HepG2 (cell line): ENCODE results near the gene HPCAL1. TPM values are rescaled to one million over a fixed set of nuclear protein-coding genes. Genes with fewer than 3 reads are reported as not detected.
A peak's percentile ranks its signal among the peaks of the same experiment; 100 is the strongest.

Experiments used
- ATAC-seq: fragments of 200-7000 bp; cut with Tn5 transposase; 3 replicates; pipeline ENCODE4 v1.9.1; 2020; ENCODE audit warnings: mild to moderate bottlenecking, moderate library complexity
- BruUV-seq: library from RNA; stranded (reverse); fragments of 400-500 nt; replicated peaks from 2 replicates; lab custom pipeline; 2021; lab: Mats Ljungman, UMichigan
- CTCF ChIA-PET: fragments of 300-600 bp; formaldehyde crosslinking; extraction: SDS; loops from one replicate; lab custom pipeline; 2021; ENCODE audit warnings: low total read pairs, inconsistent platforms, low intra/inter-chr PET ratio; lab: Yijun Ruan, JAX
- POLR2A ChIA-PET: fragments of 350-600 bp; sonication (Branson Sonifier 250); formaldehyde crosslinking; loops from one replicate; lab custom pipeline; 2020; ENCODE audit warnings: antibody characterized with exemption, inconsistent platforms; lab: Yijun Ruan, JAX
- DNase-seq: peaks from one replicate; pipeline ENCODE4 v3.0.0-alpha.2; 2015; ENCODE audit warnings: low spot score
- FAIRE-seq: peaks from 3 replicates; lab custom pipeline; 2011; peaks lifted over from hg19 to GRCh38; lab: Jason Lieb, UNC
- H2AFZ ChIP-seq: one replicate; pipeline ENCODE4 v1.6.1; 2011; ENCODE audit warnings: low read length, inconsistent platforms
- H3K27ac ChIP-seq: fragments of 300-600 bp; 3 replicates; pipeline ENCODE4 v1.8.0; 2011; ENCODE audit warnings: mixed run types, mild to moderate bottlenecking, mixed read lengths, low read length, inconsistent platforms; ENCODE audit not compliant: insufficient read depth; ENCODE audit errors: extremely low read length
- H3K27me3 ChIP-seq, 2 experiments: fragments of 200-600 bp in 1 of 2; 2 replicates in 1 of 2; 3 replicates in 1 of 2; pipeline versions ENCODE4 v1.6.0 to v1.8.0; 2011; ENCODE audit warnings: low read length in 2 of 2, mild to moderate bottlenecking in 2 of 2, moderate library complexity in 2 of 2, inconsistent platforms in 1 of 2; ENCODE audit not compliant: insufficient read depth in 2 of 2, control insufficient read depth in 1 of 2
- H3K36me3 ChIP-seq, 2 experiments: fragments of 200-600 bp in 1 of 2; replicated peaks in 1 of 2; 2 replicates in 1 of 2; 3 replicates in 1 of 2; pipeline versions ENCODE4 v1.5.1 to v1.8.0; 2011; ENCODE audit warnings: low read length in 2 of 2, inconsistent platforms in 1 of 2; ENCODE audit not compliant: insufficient read depth in 2 of 2, control insufficient read depth in 1 of 2
- H3K4me1 ChIP-seq: 2 replicates; pipeline ENCODE4 v1.5.1; 2012; ENCODE audit warnings: low read length, inconsistent platforms; ENCODE audit not compliant: insufficient read depth
- H3K4me2 ChIP-seq: 2 replicates; pipeline ENCODE4 v1.6.0; 2011; ENCODE audit warnings: low read depth, low read length, inconsistent platforms
- H3K4me3 ChIP-seq, 3 experiments: fragments of 200-600 bp in 1 of 3; sonication (generic), shearing (Covaris generic) in 1 of 3; replicated peaks in 1 of 3; 2 replicates each; pipeline ENCODE4 v1.5.1; 2011 to 2016; ENCODE audit warnings: low read length in 3 of 3, inconsistent platforms in 2 of 3, low read depth in 2 of 3, mild to moderate bottlenecking in 2 of 3, control low read depth in 1 of 3, mixed read lengths in 1 of 3; ENCODE audit not compliant: insufficient read depth in 1 of 3
- H3K79me2 ChIP-seq: one replicate; pipeline ENCODE4 v1.6.1; 2011; ENCODE audit warnings: low read length, inconsistent platforms; ENCODE audit not compliant: insufficient read depth
- H3K9ac ChIP-seq: 2 replicates; pipeline ENCODE4 v1.6.0; 2011; ENCODE audit warnings: mild to moderate bottlenecking, low read depth, low read length, inconsistent platforms; ENCODE audit not compliant: insufficient read depth
- H3K9me3 ChIP-seq: 2 replicates; pipeline ENCODE4 v1.5.1; 2012; ENCODE audit warnings: mild to moderate bottlenecking, low read length
- H4K20me1 ChIP-seq: 2 replicates; pipeline ENCODE4 v1.6.0; 2011; ENCODE audit warnings: inconsistent platforms, mild to moderate bottlenecking, low read length, moderate library complexity; ENCODE audit not compliant: insufficient read depth
- ARID5B ChIP-seq: IDR thresholded peaks from 2 replicates; pipeline ENCODE4 v1.4.0; 2020; ENCODE audit warnings: mild to moderate bottlenecking, missing genetic modification reagents
- BRD4 ChIP-seq: sonication (generic); formaldehyde crosslinking; IDR thresholded peaks from 2 replicates; pipeline ENCODE4 v1.4.0; 2020; ENCODE audit warnings: missing genetic modification reagents
- FOXP1 ChIP-seq, 2 experiments: fragments of 450-650 bp in 1 of 2; IDR thresholded peaks; 2 replicates each; pipeline ENCODE4 v1.6.1; 2017 to 2018; ENCODE audit warnings: antibody characterized with exemption in 1 of 2
- KLF6 ChIP-seq: IDR thresholded peaks from 2 replicates; pipeline ENCODE4 v1.8.0; 2016; ENCODE audit warnings: missing biosample characterization, missing genetic modification reagents
- MTA3 ChIP-seq: sonication (generic); formaldehyde crosslinking; IDR thresholded peaks from 2 replicates; pipeline ENCODE4 v1.4.0; 2020; ENCODE audit warnings: missing genetic modification reagents
- TIGD3 ChIP-seq: sonication (generic); formaldehyde crosslinking; IDR thresholded peaks from 2 replicates; pipeline ENCODE4 v1.5.1; 2020; ENCODE audit warnings: mild to moderate bottlenecking, missing genetic modification reagents, borderline replicate concordance
- ZEB1 ChIP-seq: IDR thresholded peaks from 2 replicates; pipeline ENCODE4 v1.6.1; 2012; ENCODE audit warnings: mild to moderate bottlenecking, low read depth, inconsistent platforms; ENCODE audit not compliant: insufficient replicate concordance
- ZMYM4 ChIP-seq: sonication (generic); formaldehyde crosslinking; IDR thresholded peaks from 2 replicates; pipeline ENCODE4 v1.8.1; 2023; ENCODE audit warnings: mild to moderate bottlenecking, missing genetic modification reagents
- ZNF180 ChIP-seq: sonication (generic); formaldehyde crosslinking; IDR thresholded peaks from 2 replicates; pipeline ENCODE4 v1.4.0; 2020; ENCODE audit warnings: low read depth, missing genetic modification reagents, borderline replicate concordance
- ZNF207 ChIP-seq: fragments of 450-650 bp; IDR thresholded peaks from 2 replicates; pipeline ENCODE4 v1.6.1; 2016; ENCODE audit warnings: antibody characterized with exemption, borderline replicate concordance
- ZNF224 ChIP-seq: sonication (generic); formaldehyde crosslinking; IDR thresholded peaks from 2 replicates; pipeline ENCODE4 v1.5.0; 2020; ENCODE audit warnings: mild to moderate bottlenecking, missing genetic modification reagents
- ZNF547 ChIP-seq: sonication (generic); formaldehyde crosslinking; IDR thresholded peaks from 2 replicates; pipeline ENCODE4 v1.5.1; 2020; ENCODE audit warnings: mild to moderate bottlenecking, missing genetic modification reagents
- ZNF589 ChIP-seq: sonication (generic); formaldehyde crosslinking; conservative IDR thresholded peaks from 2 replicates; pipeline ENCODE4 v1.8.0; 2022; ENCODE audit warnings: mild to moderate bottlenecking, moderate library complexity, missing genetic modification reagents
- ZNF597 ChIP-seq: sonication (generic); formaldehyde crosslinking; IDR thresholded peaks from 2 replicates; pipeline ENCODE4 v1.5.0; 2020; ENCODE audit warnings: missing genetic modification reagents
- ZNF790 ChIP-seq: sonication (generic); formaldehyde crosslinking; IDR thresholded peaks from 2 replicates; pipeline ENCODE4 v1.8.0; 2022; ENCODE audit warnings: missing genetic modification reagents, mild to moderate bottlenecking, borderline replicate concordance
- WGBS: methylation state at CpG from one replicate; pipeline ENCODE4 v1.1.6; 2017; ENCODE audit warnings: low lambda C conversion rate; 5-methylcytosine and 5-hydroxymethylcytosine counted together
- in situ Hi-C: cut with HindIII; loops from 2 replicates; pipeline ENCODE4 v1.10.0; 2017; ENCODE audit warnings: low pct_unique_long_range_greater_than_20kb; ENCODE audit not compliant: extremely low pct_ligation_motif_present
- intact Hi-C: fragments of 100-400 bp; cut with micrococcal nuclease; formaldehyde crosslinking; loops from one replicate; pipeline ENCODE4 v1.10.0; 2022; ENCODE audit not compliant: unreplicated experiment
- polyA plus RNA-seq, 8 experiments: library from polyadenylated mRNA; depleted of rRNA in 3 of 8; stranded (reverse) in 7 of 8; unstranded in 1 of 8; fragments of >200 nt; fragmentation: Illumina TruSeq in 4 of 8; extraction: Trizol in 4 of 8; gene quantifications; 2 replicates each; pipeline versions ENCODE4 v1.2.1 to v1.2.3, GENCODE V29; 2011 to 2016; ENCODE audit warnings: low read depth in 4 of 8, missing spikeins in 1 of 8, mixed read lengths in 1 of 8; ENCODE audit not compliant: insufficient read depth in 1 of 8
- total RNA-seq, 5 experiments: library from RNA; depleted of rRNA; stranded (reverse); fragments of >200 nt; fragmentation: Illumina TruSeq; extraction: Trizol; gene quantifications; 2 replicates each; pipeline ENCODE4 v1.2.3, GENCODE V29; 2016; ENCODE audit warnings: low read depth in 1 of 5
- TF ChIP-seq, protein P1 (sequence below): sonication (generic); formaldehyde crosslinking; IDR thresholded peaks from 2 replicates; pipeline ENCODE4 v1.5.0; 2020; ENCODE audit warnings: mild to moderate bottlenecking, missing genetic modification reagents

The HPCAL1 gene
- total and polyA plus RNA-seq, 2 of the 13 experiments (the other 11 are each of a cell fraction or from before 2014, with no cell fraction given), result 29.5 to 29.9 TPM

DNA sequence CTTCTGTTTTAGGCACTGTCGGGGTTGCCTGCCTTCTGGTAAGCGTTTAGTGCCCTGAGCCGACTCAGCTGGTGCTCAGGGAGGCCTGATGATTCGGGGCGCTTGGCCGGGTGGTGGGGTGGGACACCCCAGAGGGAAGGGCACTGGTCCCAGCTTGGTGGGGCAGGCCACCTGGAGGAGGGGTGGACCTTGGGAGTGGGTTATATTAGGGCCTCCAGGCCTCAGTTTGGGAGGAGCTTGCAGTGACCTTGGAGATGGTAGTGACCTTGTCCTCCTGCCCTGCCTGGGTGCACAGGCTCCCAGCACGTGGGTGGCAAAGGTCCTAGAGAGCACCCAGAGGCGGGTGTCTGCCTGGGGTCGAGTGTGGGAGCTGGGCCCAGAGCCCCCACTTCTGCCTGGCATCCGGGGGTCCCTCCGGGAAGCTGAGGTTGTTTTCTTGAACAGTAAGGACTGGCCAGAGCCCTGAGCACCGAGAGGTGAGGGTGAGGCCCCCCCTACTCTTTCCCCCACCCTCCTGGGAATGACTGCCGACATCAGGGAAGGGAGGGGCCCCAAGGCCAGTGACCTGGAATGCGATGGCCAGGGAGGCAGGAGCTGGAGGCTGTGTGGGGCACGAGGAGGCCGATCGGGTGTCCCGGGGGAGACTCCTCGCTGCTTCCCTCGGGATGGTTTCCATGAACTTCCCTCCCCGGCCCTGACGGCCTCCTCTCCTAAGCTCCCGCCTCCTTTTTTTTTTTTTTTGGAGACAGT, 61.3 kb downstream of the HPCAL1 start:
- no peak overlapping the region for H3K9ac ChIP-seq
- H4K20me1 ChIP-seq, result peaks cover 58% of the 10 kb centered on the region
- H3K4me2 ChIP-seq, result no peak overlapping the region
- no peak overlapping the region for H3K27ac ChIP-seq
- in situ Hi-C loops (no loop called here), intact Hi-C loops (no loop called here)
- no peak overlapping the region for H3K4me3 ChIP-seq
- H3K9me3 ChIP-seq, result no peaks in the 10 kb centered on the region
- DNase-seq (no peak), ATAC-seq (no peak), FAIRE-seq (no peak)
- CTCF ChIA-PET, result no interaction called here
- WGBS, result 73% methylated on average over 23 of the region's 23 CpGs
- H3K27me3 ChIP-seq, result no peaks in the 10 kb centered on the region
- H3K4me1 ChIP-seq, result peaks cover 66% of the 10 kb centered on the region
- H3K36me3 ChIP-seq, result no peaks in the 10 kb centered on the region; a peak in 1 of 5 replicates
- H2AFZ ChIP-seq, result no peak overlapping the region
- peaks cover 4% of the 10 kb centered on the region for H3K79me2 ChIP-seq
- POLR2A ChIA-PET, result no interaction called here
- BruUV-seq, result no TSS peak
- TF ChIP-seq BRD4 (CRISPR knock-in tag) (no peak), ZNF589 (CRISPR knock-in tag) (no peak; the same call in 1 of the 2 replicates), ZNF207 (no peak), FOXP1 (IDR thresholded peaks at IDR 0.05) (no peak), FOXP1 (CRISPR knock-in tag; IDR thresholded peaks at IDR 0.05) (peak; percentile 28; the same call in 1 of the 2 replicates), ZNF224 (no peak), ZNF790 (no peak), ZNF547 (0 out of 2 replicates have a peak, but pooled peaks have one; percentile 32), ZEB1 (no peak), KLF6 (no peak), MTA3 (CRISPR knock-in tag) (no peak), ZMYM4 (CRISPR knock-in tag) (no peak; the same call in 1 of the 2 replicates), ZNF597 (CRISPR knock-in tag) (no peak), TIGD3 (CRISPR knock-in tag) (no peak), ZNF180 (CRISPR knock-in tag) (no peak), ARID5B (CRISPR knock-in tag) (peak; percentile 49)
- TF ChIP-seq, protein P1, sequence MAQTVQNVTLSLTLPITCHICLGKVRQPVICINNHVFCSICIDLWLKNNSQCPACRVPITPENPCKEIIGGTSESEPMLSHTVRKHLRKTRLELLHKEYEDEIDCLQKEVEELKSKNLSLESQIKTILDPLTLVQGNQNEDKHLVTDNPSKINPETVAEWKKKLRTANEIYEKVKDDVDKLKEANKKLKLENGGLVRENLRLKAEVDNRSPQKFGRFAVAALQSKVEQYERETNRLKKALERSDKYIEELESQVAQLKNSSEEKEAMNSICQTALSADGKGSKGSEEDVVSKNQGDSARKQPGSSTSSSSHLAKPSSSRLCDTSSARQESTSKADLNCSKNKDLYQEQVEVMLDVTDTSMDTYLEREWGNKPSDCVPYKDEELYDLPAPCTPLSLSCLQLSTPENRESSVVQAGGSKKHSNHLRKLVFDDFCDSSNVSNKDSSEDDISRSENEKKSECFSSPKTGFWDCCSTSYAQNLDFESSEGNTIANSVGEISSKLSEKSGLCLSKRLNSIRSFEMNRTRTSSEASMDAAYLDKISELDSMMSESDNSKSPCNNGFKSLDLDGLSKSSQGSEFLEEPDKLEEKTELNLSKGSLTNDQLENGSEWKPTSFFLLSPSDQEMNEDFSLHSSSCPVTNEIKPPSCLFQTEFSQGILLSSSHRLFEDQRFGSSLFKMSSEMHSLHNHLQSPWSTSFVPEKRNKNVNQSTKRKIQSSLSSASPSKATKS (CRISPR knock-in tag), result no peak
